GM20000 (cell line): ENCODE results near the gene B4GALNT4.

Experiments used
- DNase-seq: peaks from one replicate; pipeline ENCODE4 v3.0.0; 2012; ENCODE audit warnings: low spot score
- CTCF ChIP-seq: IDR thresholded peaks from 2 replicates; pipeline ENCODE4 v1.5.1; 2012; ENCODE audit warnings: mild to moderate bottlenecking, control low read depth; ENCODE audit errors: extremely low read depth, missing control alignments

B4GALNT4 gene

DNA sequence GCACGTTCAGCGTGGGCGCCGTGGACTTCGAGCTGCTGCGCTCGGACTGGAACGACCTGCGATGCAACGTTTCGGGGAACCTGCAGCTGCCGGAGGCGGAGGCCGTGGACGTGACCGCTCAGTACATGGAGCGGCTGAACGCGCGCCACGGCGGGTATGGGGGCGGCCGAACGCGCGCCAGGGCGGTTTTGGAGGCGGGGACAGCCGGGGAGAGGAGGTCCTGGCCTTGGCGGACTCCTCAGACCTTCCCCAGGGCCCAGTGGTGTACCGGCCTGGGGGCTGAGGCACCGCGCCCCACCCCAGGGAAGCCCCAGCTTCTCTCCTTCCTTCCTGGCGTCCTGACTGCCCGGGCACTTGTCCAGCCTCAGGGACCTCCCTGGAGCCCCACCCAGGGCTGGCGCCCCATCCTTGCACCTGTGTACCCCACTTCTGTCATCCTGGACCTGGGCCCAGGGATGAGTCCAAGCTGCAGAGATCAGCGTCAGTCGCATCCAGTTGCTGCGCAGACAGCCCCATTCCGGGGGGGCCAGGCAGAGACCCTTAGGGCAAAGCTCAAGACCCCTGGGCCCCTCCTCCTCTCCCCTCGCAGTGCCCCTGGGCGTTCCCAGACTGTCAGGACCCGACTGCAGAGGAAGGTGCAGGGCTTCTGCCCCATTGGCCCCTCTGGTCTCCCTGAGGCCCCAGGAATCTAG lies 8.0 kb downstream of the B4GALNT4 start:
- no peak for DNase-seq
- TF ChIP-seq CTCF = no peak

- TF ChIP-seq CTCF = no peak
- DNase-seq = no peak
These were observed 8.7 kb downstream of the B4GALNT4 start for GRCh38 chr11:377883-378500.

DNA sequence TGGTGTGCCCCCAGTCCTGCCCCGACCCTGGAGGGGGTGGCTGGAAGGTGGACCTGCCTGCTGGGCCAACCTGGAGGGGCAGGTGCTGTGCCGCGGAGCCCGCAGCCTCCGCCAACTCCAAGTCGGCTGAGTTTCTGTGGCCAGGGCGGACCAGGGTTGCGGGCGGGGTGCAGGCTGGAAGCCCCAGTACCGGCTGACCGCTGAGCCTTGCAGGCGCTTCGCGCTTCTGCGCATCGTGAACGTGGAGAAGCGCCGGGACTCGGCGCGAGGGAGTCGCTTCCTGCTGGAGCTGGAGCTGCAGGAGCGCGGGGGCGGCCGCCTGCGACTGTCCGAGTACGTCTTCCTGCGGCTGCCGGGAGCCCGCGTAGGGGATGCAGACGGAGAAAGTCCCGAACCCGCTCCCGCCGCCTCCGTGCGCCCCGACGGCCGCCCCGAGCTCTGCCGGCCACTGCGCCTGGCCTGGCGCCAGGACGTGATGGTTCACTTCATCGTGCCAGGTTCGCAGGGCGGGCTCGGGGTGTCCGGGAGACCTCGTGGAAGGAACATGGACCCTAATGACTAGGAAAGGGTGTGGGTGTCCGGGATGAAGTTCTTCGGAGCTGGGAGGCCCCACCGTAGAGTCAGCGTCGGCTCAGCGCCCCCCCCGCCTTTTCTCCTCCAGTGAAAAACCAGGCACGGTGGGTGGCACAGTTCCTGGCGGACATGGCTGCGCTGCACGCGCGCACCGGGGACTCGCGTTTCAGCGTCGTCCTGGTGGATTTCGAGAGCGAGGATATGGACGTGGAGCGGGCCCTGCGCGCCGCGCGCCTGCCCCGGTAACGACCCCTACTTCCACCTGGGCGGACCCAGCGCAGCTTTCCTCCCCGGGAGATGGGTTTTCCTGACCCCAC lies 10.2 kb downstream of the B4GALNT4 start:
- no peak for DNase-seq
- no peak for TF ChIP-seq CTCF

GRCh38 chr11:380095-380480 lies 10.8 kb downstream of the B4GALNT4 start:
- TF ChIP-seq CTCF = no peak
- no peak for DNase-seq

DNA sequence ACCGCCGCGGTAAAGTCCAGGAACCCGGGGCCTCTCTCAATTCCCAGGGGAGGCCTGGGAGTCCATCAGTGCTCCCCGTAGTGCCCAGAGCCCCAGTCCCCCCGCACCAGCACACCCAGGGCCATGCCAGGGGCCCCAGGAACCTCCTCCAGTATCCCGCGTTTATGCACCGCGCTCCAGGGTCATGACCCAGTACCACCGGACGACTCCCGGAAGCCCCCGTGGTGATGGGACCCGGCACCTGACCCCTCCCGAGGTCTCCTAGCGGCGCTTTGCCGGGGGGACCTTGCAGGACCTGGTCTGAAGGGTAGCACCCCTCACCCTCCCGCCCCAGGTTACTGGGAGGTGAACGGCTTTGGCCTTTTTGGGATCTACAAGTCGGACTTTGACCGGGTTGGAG lies 11.2 kb downstream of the B4GALNT4 start:
- DNase-seq = no peak
- no peak for TF ChIP-seq CTCF

DNA sequence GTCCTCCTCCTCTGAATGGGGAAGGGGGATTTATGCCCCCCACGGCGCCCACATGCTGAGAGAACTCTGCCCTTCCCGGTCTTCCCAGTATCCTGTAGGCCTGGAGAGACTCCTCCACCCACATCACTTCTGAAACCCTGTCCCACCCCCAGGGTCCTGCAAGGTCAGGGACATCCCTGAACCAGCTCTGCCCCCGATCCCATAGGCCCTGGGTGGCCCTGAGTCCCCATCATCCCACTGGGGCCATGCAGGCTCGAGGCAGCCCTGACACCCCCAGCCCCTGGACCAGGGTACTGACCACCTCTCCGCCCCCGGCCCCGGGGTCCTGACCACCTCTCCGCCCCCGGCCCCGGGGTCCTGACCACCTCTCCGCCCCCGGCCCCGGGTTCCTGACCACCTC lies 11.7 kb downstream of the B4GALNT4 start:
- no peak for TF ChIP-seq CTCF
- no peak for DNase-seq
